WTC11 (cell line): Measurements from ENCODE around the gene NAGS. TPM values are rescaled to one million over a fixed set of nuclear protein-coding genes. Genes with fewer than 3 reads are reported as not detected.

Experiments used
- ATAC-seq: fragments of 200-7000 bp; cut with Tn5 transposase; 2 replicates; pipeline ENCODE4 v1.10.0; 2021; ENCODE audit warnings: mild to moderate bottlenecking, moderate library complexity
- CTCF ChIA-PET: fragments of 300-600 bp; sonication (Branson Sonifier 250); formaldehyde crosslinking; loops from one replicate; lab custom pipeline; 2021; ENCODE audit warnings: antibody characterized with exemption; lab: Charles Lee
- POLR2A ChIA-PET: fragments of 350-600 bp; sonication (Branson Sonifier 250); formaldehyde crosslinking; loops from one replicate; lab custom pipeline; 2021; ENCODE audit warnings: antibody characterized with exemption; lab: Charles Lee
- DNase-seq: peaks from one replicate; pipeline ENCODE4 v3.0.0; 2021; ENCODE audit warnings: low spot score
- H3K27ac Mint-ChIP-seq: 2 replicates; pipeline ENCODE4 v1.8.0; 2021; ENCODE audit warnings: mixed read lengths
- H3K27me3 Mint-ChIP-seq: 2 replicates; pipeline ENCODE4 v1.8.0; 2021; ENCODE audit warnings: low read depth, mild to moderate bottlenecking, moderate library complexity, mixed read lengths
- H3K36me3 Mint-ChIP-seq: 2 replicates; pipeline ENCODE4 v1.8.0; 2021; ENCODE audit warnings: mixed read lengths
- H3K4me1 Mint-ChIP-seq: 2 replicates; pipeline ENCODE4 v1.8.0; 2022; ENCODE audit warnings: mixed read lengths
- H3K4me3 Mint-ChIP-seq: 2 replicates; pipeline ENCODE4 v1.8.0; 2021; ENCODE audit warnings: mild to moderate bottlenecking, moderate library complexity, mixed read lengths
- H3K9me3 Mint-ChIP-seq: 2 replicates; pipeline ENCODE4 v1.8.0; 2021; ENCODE audit warnings: mixed read lengths
- FOXK1 ChIP-seq: sonication (generic); formaldehyde crosslinking; IDR thresholded peaks from 2 replicates; pipeline ENCODE4 v1.8.0; 2022; ENCODE audit warnings: mild to moderate bottlenecking, moderate library complexity, missing genetic modification reagents
- IRF2 ChIP-seq: sonication (generic); formaldehyde crosslinking; IDR thresholded peaks from 2 replicates; pipeline ENCODE4 v1.8.0; 2022; ENCODE audit warnings: low read depth, missing genetic modification reagents, borderline replicate concordance
- JAZF1 ChIP-seq: fragments of 250-450 bp; sonication (Bioruptor Pico); IDR thresholded peaks from 2 replicates; pipeline ENCODE4 v1.9.0; 2021; ENCODE audit warnings: moderate library complexity, mild to moderate bottlenecking, inconsistent platforms
- JUN ChIP-seq: sonication (generic); formaldehyde crosslinking; IDR thresholded peaks from 2 replicates; pipeline ENCODE4 v1.8.0; 2023; ENCODE audit warnings: mild to moderate bottlenecking, missing genetic modification reagents
- MYBL2 ChIP-seq: sonication (generic); formaldehyde crosslinking; IDR thresholded peaks from 2 replicates; pipeline ENCODE4 v1.8.1; 2023; ENCODE audit warnings: mild to moderate bottlenecking, moderate library complexity, missing genetic modification reagents
- RORB ChIP-seq: fragments of 250-450 bp; sonication (Bioruptor Pico); IDR thresholded peaks from 2 replicates; pipeline ENCODE4 v1.9.0; 2021; ENCODE audit warnings: mild to moderate bottlenecking
- SMAD3 ChIP-seq: sonication (generic); formaldehyde crosslinking; IDR thresholded peaks from 2 replicates; pipeline ENCODE4 v1.8.0; 2022; ENCODE audit warnings: missing genetic modification reagents, mild to moderate bottlenecking, borderline replicate concordance
- ZNF219 ChIP-seq: sonication (generic); formaldehyde crosslinking; IDR thresholded peaks from 2 replicates; pipeline ENCODE4 v1.8.0; 2023; ENCODE audit warnings: missing genetic modification reagents, mild to moderate bottlenecking, borderline replicate concordance
- total RNA-seq: library from RNA; stranded (reverse); gene quantifications from 3 replicates; pipeline ENCODE4 v1.2.3, GENCODE V29; 2021
- TF ChIP-seq, protein P1 (sequence below): sonication (generic); formaldehyde crosslinking; IDR thresholded peaks from 2 replicates; pipeline ENCODE4 v1.8.0; 2022; ENCODE audit warnings: missing genetic modification reagents
- TF ChIP-seq, protein P2 (sequence below): sonication (generic); formaldehyde crosslinking; IDR thresholded peaks from 2 replicates; pipeline ENCODE4 v1.8.1; 2022; ENCODE audit warnings: low read depth, mild to moderate bottlenecking, moderate library complexity, missing genetic modification reagents, borderline replicate concordance
- TF ChIP-seq, protein P3 (sequence below): sonication (generic); formaldehyde crosslinking; IDR thresholded peaks from 2 replicates; pipeline ENCODE4 v1.8.1; 2022; ENCODE audit warnings: mild to moderate bottlenecking, moderate library complexity, missing genetic modification reagents

Gene NAGS
- total RNA-seq, 1 experiment from 2014 or later: 8.6 TPM

DNA sequence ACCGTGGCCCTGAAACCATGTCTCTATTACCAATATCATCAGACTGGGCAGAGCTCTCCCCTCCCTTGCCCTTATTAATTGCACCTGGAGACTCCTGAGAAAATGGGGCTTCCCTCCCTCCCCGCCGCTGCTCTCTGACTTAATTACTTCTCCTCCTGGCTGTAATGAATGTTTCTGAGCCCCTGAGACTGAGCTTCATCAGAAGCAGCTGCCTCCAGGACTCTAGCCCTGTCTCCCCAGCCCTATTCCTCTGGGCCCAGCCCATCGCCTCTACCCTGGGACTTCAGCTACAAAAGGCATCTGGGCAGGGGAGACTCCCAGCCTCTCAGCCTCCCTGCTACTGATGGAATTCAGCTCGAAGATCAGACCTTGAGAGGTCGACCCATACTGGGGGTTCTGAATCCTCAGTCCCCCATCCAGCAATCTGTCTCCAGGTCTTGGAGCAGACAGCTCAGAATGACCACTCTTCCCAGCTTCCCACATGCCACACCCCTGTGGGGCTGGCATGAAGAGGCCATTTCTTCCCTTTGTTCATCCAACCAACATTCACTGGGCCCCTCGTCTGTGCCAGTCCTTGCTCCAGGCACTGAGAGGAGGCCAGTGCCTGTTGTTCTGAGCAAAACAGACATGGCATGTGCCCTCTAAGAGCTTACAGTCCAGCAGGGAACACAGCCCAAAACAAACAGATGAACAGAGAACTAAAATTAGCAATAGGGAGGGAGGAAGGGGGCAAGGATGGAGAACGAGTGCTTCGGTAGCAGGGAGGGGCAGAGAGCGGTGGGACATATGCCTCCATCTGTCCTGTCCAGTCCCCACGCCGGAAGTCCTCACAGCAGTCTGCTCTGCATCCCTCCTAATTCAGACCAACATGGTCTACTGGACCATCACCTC, 17.0 kb upstream of the NAGS start:
- CTCF ChIA-PET: interaction anchor here (1.0 to 2.6 kb wide), 8 partner anchors 8 to 141 kb away, joined by 3 to 12 read pairs (median 3); no protein-coding TSS in a partner anchor
- POLR2A ChIA-PET: interaction anchor here (0.6 kb wide), 1 partner anchor 301 kb away, joined by 3 read pairs; no protein-coding TSS in a partner anchor
- Mint-ChIP-seq H3K4me1 (peaks cover 4% of the 10 kb centered on the region; the same call in 1 of the 2 replicates), H3K27me3 (peaks cover 15% of the 10 kb centered on the region), H3K4me3 (no peak overlapping the region), H3K36me3 (no peaks in the 10 kb centered on the region), H3K27ac (no peak overlapping the region), H3K9me3 (no peaks in the 10 kb centered on the region)
- DNase-seq: no peak
- TF ChIP-seq, protein P1, sequence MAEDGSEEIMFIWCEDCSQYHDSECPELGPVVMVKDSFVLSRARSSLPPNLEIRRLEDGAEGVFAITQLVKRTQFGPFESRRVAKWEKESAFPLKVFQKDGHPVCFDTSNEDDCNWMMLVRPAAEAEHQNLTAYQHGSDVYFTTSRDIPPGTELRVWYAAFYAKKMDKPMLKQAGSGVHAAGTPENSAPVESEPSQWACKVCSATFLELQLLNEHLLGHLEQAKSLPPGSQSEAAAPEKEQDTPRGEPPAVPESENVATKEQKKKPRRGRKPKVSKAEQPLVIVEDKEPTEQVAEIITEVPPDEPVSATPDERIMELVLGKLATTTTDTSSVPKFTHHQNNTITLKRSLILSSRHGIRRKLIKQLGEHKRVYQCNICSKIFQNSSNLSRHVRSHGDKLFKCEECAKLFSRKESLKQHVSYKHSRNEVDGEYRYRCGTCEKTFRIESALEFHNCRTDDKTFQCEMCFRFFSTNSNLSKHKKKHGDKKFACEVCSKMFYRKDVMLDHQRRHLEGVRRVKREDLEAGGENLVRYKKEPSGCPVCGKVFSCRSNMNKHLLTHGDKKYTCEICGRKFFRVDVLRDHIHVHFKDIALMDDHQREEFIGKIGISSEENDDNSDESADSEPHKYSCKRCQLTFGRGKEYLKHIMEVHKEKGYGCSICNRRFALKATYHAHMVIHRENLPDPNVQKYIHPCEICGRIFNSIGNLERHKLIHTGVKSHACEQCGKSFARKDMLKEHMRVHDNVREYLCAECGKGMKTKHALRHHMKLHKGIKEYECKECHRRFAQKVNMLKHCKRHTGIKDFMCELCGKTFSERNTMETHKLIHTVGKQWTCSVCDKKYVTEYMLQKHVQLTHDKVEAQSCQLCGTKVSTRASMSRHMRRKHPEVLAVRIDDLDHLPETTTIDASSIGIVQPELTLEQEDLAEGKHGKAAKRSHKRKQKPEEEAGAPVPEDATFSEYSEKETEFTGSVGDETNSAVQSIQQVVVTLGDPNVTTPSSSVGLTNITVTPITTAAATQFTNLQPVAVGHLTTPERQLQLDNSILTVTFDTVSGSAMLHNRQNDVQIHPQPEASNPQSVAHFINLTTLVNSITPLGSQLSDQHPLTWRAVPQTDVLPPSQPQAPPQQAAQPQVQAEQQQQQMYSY (CRISPR knock-in tag): peak; percentile 71
- TF ChIP-seq, protein P2, sequence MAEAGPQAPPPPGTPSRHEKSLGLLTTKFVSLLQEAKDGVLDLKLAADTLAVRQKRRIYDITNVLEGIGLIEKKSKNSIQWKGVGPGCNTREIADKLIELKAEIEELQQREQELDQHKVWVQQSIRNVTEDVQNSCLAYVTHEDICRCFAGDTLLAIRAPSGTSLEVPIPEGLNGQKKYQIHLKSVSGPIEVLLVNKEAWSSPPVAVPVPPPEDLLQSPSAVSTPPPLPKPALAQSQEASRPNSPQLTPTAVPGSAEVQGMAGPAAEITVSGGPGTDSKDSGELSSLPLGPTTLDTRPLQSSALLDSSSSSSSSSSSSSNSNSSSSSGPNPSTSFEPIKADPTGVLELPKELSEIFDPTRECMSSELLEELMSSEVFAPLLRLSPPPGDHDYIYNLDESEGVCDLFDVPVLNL (CRISPR knock-in tag): no peak
- ATAC-seq: no peak

DNA sequence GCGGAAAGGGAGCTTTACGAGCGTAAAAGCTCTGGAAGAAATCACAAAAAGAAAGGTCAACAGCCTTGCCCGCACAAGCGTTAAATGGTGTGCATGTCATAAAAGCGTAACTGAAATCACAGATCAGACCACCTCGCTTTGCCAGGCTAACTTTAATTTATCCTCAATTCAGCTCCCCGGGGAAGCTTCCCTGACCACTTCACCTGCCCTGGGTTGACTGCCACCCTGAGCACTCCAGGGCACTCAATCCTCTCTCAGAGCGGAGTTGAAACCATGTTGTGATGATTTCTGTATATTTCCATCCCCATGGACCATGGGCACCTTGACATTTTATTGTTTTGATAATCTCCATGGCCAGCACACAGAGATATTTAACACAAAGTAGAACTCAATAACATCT, 16.1 kb upstream of the NAGS start:
- Mint-ChIP-seq H3K9me3 (no peaks in the 10 kb centered on the region), H3K36me3 (no peaks in the 10 kb centered on the region), H3K27me3 (peaks cover 6% of the 10 kb centered on the region)
- CTCF ChIA-PET: interaction anchor here (1.0 to 2.6 kb wide), 4 partner anchors 45 to 142 kb away, joined by 3 to 12 read pairs (median 5); no protein-coding TSS in a partner anchor
- POLR2A ChIA-PET: no interaction called here
- TF ChIP-seq ZNF219 (no peak), JUN (no peak), MYBL2 (no peak)
- TF ChIP-seq, protein P3, sequence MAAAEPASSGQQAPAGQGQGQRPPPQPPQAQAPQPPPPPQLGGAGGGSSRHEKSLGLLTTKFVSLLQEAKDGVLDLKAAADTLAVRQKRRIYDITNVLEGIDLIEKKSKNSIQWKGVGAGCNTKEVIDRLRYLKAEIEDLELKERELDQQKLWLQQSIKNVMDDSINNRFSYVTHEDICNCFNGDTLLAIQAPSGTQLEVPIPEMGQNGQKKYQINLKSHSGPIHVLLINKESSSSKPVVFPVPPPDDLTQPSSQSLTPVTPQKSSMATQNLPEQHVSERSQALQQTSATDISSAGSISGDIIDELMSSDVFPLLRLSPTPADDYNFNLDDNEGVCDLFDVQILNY (CRISPR knock-in tag): no peak
- TF ChIP-seq, all 79 proteins: peak for 0
- ATAC-seq: no peak
- H3K27ac Mint-ChIP-seq: no peak overlapping the region
- no peak overlapping the region for H3K4me3 Mint-ChIP-seq
- peaks cover 4% of the 10 kb centered on the region; the same call in 1 of the 2 replicates for H3K4me1 Mint-ChIP-seq
- DNase-seq: no peak

DNA sequence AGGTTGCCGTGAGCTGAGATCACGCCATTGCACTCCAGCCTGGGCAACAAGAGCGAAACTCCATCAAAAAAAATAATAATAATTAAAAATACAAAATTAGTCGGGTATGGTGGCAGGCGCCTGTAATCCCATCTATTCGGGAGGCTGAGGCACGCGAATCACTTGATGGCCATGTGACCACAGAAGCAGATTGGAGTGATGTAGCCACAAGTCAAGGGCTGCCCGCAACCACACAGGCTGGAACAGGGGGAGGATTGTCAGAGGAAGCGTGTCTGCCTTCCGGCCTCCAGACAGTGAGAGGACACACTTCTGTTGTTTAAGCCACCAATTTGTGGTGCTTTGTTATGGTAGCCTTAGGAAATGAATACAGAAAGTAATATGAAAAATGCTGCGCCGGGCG, 11.8 kb upstream of the NAGS start:
- Mint-ChIP-seq H3K36me3 (no peaks in the 10 kb centered on the region), H3K27ac (no peak overlapping the region), H3K9me3 (no peaks in the 10 kb centered on the region), H3K4me3 (no peak overlapping the region), H3K4me1 (peaks cover 4% of the 10 kb centered on the region; the same call in 1 of the 2 replicates), H3K27me3 (peaks cover 13% of the 10 kb centered on the region; the same call in 1 of the 2 replicates)
- POLR2A ChIA-PET: no interaction called here
- DNase-seq: no peak
- ATAC-seq: no peak
- TF ChIP-seq IRF2 (CRISPR knock-in tag): no peak
- no peak for TF ChIP-seq RORB (CRISPR knock-in tag)
- TF ChIP-seq JAZF1 (CRISPR knock-in tag): no peak
- no peak for TF ChIP-seq SMAD3 (CRISPR knock-in tag)
- TF ChIP-seq FOXK1 (CRISPR knock-in tag): no peak
- CTCF ChIA-PET: interaction anchor here (0.7 to 7.5 kb wide), 5 partner anchors 9 to 54 kb away, joined by 3 to 118 read pairs (median 9); no protein-coding TSS in a partner anchor
